ENCODE results near the gene MACROD2.

The MACROD2 gene

DNA sequence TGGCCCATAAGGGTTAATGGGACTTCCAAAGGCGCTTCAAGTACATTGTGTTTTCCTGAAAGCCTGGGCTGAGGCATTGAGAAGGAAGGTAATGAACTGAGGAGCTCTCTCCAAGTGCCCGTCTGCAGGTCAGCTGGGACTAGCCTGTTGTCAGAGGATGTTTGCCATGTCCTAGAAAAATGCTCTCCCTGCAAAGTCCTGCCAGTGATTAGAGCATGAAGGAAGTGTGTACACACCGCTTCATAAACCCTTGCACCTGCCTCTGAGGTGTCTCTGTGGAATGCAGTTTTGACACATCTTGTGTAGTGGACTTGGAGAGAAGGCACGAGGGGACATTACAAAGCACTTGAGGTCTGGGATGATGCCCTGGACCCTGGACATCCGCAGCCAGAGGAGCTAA lies 2071.3 kb downstream of the MACROD2 start (continued):
- TF ChIP-seq, protein P1, sequence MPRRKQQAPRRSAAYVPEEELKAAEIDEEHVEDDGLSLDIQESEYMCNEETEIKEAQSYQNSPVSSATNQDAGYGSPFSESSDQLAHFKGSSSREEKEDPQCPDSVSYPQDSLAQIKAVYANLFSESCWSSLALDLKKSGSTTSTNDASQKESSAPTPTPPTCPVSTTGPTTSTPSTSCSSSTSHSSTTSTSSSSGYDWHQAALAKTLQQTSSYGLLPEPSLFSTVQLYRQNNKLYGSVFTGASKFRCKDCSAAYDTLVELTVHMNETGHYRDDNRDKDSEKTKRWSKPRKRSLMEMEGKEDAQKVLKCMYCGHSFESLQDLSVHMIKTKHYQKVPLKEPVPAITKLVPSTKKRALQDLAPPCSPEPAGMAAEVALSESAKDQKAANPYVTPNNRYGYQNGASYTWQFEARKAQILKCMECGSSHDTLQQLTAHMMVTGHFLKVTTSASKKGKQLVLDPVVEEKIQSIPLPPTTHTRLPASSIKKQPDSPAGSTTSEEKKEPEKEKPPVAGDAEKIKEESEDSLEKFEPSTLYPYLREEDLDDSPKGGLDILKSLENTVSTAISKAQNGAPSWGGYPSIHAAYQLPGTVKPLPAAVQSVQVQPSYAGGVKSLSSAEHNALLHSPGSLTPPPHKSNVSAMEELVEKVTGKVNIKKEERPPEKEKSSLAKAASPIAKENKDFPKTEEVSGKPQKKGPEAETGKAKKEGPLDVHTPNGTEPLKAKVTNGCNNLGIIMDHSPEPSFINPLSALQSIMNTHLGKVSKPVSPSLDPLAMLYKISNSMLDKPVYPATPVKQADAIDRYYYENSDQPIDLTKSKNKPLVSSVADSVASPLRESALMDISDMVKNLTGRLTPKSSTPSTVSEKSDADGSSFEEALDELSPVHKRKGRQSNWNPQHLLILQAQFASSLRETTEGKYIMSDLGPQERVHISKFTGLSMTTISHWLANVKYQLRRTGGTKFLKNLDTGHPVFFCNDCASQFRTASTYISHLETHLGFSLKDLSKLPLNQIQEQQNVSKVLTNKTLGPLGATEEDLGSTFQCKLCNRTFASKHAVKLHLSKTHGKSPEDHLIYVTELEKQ (tag by site-specific recombination; IDR thresholded peaks at IDR 0.05; ENCODE audit: borderline replicate concordance), result no peak
- TF ChIP-seq ZNF792 (tag by site-specific recombination; IDR thresholded peaks at IDR 0.05), result no peak
- TF ChIP-seq ZNF677 (tag by site-specific recombination; IDR thresholded peaks at IDR 0.05), result no peak
- no peak for TF ChIP-seq ZNF596 (tag by site-specific recombination; IDR thresholded peaks at IDR 0.05)
- TF ChIP-seq, protein P2, sequence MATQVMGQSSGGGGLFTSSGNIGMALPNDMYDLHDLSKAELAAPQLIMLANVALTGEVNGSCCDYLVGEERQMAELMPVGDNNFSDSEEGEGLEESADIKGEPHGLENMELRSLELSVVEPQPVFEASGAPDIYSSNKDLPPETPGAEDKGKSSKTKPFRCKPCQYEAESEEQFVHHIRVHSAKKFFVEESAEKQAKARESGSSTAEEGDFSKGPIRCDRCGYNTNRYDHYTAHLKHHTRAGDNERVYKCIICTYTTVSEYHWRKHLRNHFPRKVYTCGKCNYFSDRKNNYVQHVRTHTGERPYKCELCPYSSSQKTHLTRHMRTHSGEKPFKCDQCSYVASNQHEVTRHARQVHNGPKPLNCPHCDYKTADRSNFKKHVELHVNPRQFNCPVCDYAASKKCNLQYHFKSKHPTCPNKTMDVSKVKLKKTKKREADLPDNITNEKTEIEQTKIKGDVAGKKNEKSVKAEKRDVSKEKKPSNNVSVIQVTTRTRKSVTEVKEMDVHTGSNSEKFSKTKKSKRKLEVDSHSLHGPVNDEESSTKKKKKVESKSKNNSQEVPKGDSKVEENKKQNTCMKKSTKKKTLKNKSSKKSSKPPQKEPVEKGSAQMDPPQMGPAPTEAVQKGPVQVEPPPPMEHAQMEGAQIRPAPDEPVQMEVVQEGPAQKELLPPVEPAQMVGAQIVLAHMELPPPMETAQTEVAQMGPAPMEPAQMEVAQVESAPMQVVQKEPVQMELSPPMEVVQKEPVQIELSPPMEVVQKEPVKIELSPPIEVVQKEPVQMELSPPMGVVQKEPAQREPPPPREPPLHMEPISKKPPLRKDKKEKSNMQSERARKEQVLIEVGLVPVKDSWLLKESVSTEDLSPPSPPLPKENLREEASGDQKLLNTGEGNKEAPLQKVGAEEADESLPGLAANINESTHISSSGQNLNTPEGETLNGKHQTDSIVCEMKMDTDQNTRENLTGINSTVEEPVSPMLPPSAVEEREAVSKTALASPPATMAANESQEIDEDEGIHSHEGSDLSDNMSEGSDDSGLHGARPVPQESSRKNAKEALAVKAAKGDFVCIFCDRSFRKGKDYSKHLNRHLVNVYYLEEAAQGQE (tag by site-specific recombination; IDR thresholded peaks at IDR 0.05), result no peak
- no peak for TF ChIP-seq ZBTB20 (tag by site-specific recombination; IDR thresholded peaks at IDR 0.05)
- TF ChIP-seq ZNF664 (tag by site-specific recombination; IDR thresholded peaks at IDR 0.05), result no peak
- TF ChIP-seq KLF9 (tag by site-specific recombination; IDR thresholded peaks at IDR 0.05; ENCODE audit: low read depth), result no peak
- TF ChIP-seq ZNF777 (tag by site-specific recombination; IDR thresholded peaks at IDR 0.05; ENCODE audit: borderline replicate concordance), result no peak
- no peak for TF ChIP-seq HOXD13 (CRISPR knock-in tag; IDR thresholded peaks at IDR 0.05; ENCODE audit: borderline replicate concordance)
- TF ChIP-seq ZNF324 (tag by site-specific recombination; IDR thresholded peaks at IDR 0.05), result no peak

DNA sequence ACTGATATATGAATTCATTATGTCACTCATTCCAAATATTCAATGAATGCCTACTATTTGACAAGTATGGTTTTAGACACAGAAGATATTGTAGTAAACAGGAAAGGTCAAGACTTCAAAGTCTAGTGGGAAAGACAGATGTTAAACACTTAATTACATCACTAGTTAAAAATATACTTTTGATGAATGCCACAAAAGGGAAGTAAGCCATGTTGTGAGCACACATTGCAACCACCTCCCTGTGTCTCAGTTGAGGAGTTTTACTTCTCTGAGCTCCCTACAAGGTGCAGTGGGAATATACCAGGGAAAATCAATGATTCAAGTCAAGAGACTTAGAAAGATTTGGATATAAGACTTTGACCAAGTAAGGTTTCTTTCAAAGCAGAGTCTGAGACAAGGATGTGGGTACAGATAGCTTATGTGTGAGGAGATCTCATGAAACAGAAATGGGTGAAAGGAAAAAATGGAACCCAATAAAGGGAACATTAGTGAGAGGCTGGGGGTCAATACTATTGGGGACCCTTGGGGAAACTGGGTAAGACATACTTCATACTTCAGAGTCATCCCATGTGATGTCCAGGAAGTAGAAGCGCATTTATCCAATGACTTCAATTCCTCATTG lies 2074.2 kb downstream of the MACROD2 start:
- H3K9me3 ChIP-seq (ENCODE audit: control insufficient read depth, insufficient read depth, low read depth, low read length), result no peaks in the 10 kb centered on the region
- H3K4me1 ChIP-seq (ENCODE audit: control insufficient read depth, insufficient read depth, low read length), result no peaks in the 10 kb centered on the region
- H3K27ac ChIP-seq (ENCODE audit: extremely low read depth, low read depth, low read length), result no peak overlapping the region
- H3K4me3 ChIP-seq (ENCODE audit: low read depth, low read length), result no peak overlapping the region
- no peaks in the 10 kb centered on the region for H3K36me3 ChIP-seq (ENCODE audit: control insufficient read depth in 2 of 2, insufficient read depth in 1 of 2, low read length in 2 of 2)
- ChIA-PET POLR2A (no interaction called here), CTCF (interaction anchor here (1.3 kb wide), 1 partner anchor 405 kb away, joined by 3 read pairs; no protein-coding TSS in a partner anchor)
- TF ChIP-seq ZNF202 (tag by site-specific recombination; IDR thresholded peaks at IDR 0.05; ENCODE audit: borderline replicate concordance) (no peak), ZNF335 (tag by site-specific recombination; conservative IDR thresholded peaks at IDR 0.05) (no peak), ZNF366 (tag by site-specific recombination; conservative IDR thresholded peaks at IDR 0.05) (no peak), ZNF140 (tag by site-specific recombination; IDR thresholded peaks at IDR 0.05) (no peak), SCRT1 (tag by site-specific recombination; IDR thresholded peaks at IDR 0.05; ENCODE audit: borderline replicate concordance) (no peak), ZNF768 (tag by site-specific recombination; IDR thresholded peaks at IDR 0.05) (no peak), ZNF791 (tag by site-specific recombination; IDR thresholded peaks at IDR 0.05) (no peak)
- TF ChIP-seq, protein P3, sequence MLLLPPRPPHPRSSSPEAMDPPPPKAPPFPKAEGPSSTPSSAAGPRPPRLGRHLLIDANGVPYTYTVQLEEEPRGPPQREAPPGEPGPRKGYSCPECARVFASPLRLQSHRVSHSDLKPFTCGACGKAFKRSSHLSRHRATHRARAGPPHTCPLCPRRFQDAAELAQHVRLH (tag by site-specific recombination; IDR thresholded peaks at IDR 0.05), result no peak
- TF ChIP-seq, protein P4, sequence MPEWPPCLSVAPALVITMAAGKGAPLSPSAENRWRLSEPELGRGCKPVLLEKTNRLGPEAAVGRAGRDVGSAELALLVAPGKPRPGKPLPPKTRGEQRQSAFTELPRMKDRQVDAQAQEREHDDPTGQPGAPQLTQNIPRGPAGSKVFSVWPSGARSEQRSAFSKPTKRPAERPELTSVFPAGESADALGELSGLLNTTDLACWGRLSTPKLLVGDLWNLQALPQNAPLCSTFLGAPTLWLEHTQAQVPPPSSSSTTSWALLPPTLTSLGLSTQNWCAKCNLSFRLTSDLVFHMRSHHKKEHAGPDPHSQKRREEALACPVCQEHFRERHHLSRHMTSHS (tag by site-specific recombination; IDR thresholded peaks at IDR 0.05), result no peak
- TF ChIP-seq, protein P5, sequence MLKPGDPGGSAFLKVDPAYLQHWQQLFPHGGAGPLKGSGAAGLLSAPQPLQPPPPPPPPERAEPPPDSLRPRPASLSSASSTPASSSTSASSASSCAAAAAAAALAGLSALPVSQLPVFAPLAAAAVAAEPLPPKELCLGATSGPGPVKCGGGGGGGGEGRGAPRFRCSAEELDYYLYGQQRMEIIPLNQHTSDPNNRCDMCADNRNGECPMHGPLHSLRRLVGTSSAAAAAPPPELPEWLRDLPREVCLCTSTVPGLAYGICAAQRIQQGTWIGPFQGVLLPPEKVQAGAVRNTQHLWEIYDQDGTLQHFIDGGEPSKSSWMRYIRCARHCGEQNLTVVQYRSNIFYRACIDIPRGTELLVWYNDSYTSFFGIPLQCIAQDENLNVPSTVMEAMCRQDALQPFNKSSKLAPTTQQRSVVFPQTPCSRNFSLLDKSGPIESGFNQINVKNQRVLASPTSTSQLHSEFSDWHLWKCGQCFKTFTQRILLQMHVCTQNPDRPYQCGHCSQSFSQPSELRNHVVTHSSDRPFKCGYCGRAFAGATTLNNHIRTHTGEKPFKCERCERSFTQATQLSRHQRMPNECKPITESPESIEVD (tag by site-specific recombination; IDR thresholded peaks at IDR 0.05), result no peak
